HCT116 (cell line): Measurements from ENCODE around the gene GPR27. TPM values are rescaled to one million over a fixed set of nuclear protein-coding genes. Genes with fewer than 3 reads are reported as not detected.

ENCODE experiments used
- ATAC-seq: fragments of 200-7000 bp; cut with Tn5 transposase; 2 replicates; pipeline ENCODE4 v1.9.1; 2020; ENCODE audit warnings: mild to moderate bottlenecking, moderate library complexity
- BruUV-seq: library from RNA; stranded (reverse); fragments of 400-500 nt; replicated peaks from 2 replicates; lab custom pipeline; 2021; lab: Mats Ljungman, UMichigan
- CTCF ChIA-PET: fragments of 300-600 bp; sonication (Branson Sonifier 250); formaldehyde crosslinking; loops from one replicate; lab custom pipeline; 2021; ENCODE audit warnings: antibody characterized with exemption; lab: Charles Lee
- POLR2A ChIA-PET: fragments of 300-600, 350-600 bp; sonication (Branson Sonifier 250); formaldehyde crosslinking; loops from one replicate; lab custom pipeline; 2021; ENCODE audit warnings: antibody characterized with exemption; lab: Charles Lee
- RAD21 ChIA-PET, 2 experiments: fragments of 300-600 bp; sonication (Branson Sonifier 250); formaldehyde crosslinking; loops; one replicate each; lab custom pipeline; 2023; ENCODE audit warnings: low total read pairs in 2 of 2; ENCODE audit not compliant: uncharacterized antibody in 2 of 2, unreplicated experiment in 2 of 2, low non-redundant PET in 1 of 2; lab: Charles Lee
- DNase-seq: peaks from one replicate; pipeline ENCODE4 v3.0.0-alpha.2; 2010; ENCODE audit warnings: low read depth, low spot score
- H2AFZ ChIP-seq: fragments of 200-600 bp; shearing (Covaris generic), sonication (generic); 2 replicates; pipeline ENCODE4 v1.6.1; 2017; ENCODE audit warnings: low read depth, mixed run types, mixed read lengths, antibody characterized with exemption, low read length; ENCODE audit not compliant: poor library complexity, severe bottlenecking
- H3K27ac ChIP-seq: 2 replicates; pipeline ENCODE4 v1.5.1; 2012; ENCODE audit warnings: low read depth, low read length
- H3K27me3 ChIP-seq: fragments of 200-600 bp; sonication (generic); 2 replicates; pipeline ENCODE4 v1.6.1; 2016; ENCODE audit warnings: mixed run types, low read length, mixed read lengths; ENCODE audit not compliant: insufficient read depth
- H3K36me3 ChIP-seq, 2 experiments: fragments of 200-500 bp in 1 of 2; fragments of 200-600 bp in 1 of 2; sonication (Bioruptor generic) in 1 of 2; sonication (generic) in 1 of 2; 2 replicates each; pipeline versions ENCODE4 v1.5.1 to v1.6.1; 2014 to 2016; ENCODE audit warnings: low read length in 2 of 2, inconsistent platforms in 1 of 2, mixed read lengths in 1 of 2, mixed run types in 1 of 2; ENCODE audit not compliant: insufficient read depth in 2 of 2, control insufficient read depth in 1 of 2
- H3K4me1 ChIP-seq, 2 experiments: fragments of 200-600 bp in 1 of 2; sonication (generic) in 1 of 2; 2 replicates each; pipeline versions ENCODE4 v1.5.1 to v1.6.1; 2012 to 2017; ENCODE audit warnings: low read length in 2 of 2, inconsistent platforms in 1 of 2, mild to moderate bottlenecking in 1 of 2, mixed read lengths in 1 of 2, mixed run types in 1 of 2, moderate library complexity in 1 of 2; ENCODE audit not compliant: insufficient read depth in 2 of 2, control insufficient read depth in 1 of 2
- H3K4me2 ChIP-seq: fragments of 200-600 bp; sonication (generic); 2 replicates; pipeline ENCODE4 v1.6.1; 2017; ENCODE audit warnings: mixed run types, low read length, mixed read lengths
- H3K4me3 ChIP-seq, 2 experiments: fragments of 200-600 bp in 1 of 2; sonication (generic) in 1 of 2; replicated peaks in 1 of 2; 2 replicates each; pipeline ENCODE4 v1.5.1; 2011 to 2016; ENCODE audit warnings: low read length in 2 of 2, control low read depth in 1 of 2, low read depth in 1 of 2, mild to moderate bottlenecking in 1 of 2, mixed read lengths in 1 of 2, mixed run types in 1 of 2
- H3K79me2 ChIP-seq: fragments of 200-600 bp; sonication (generic); 2 replicates; pipeline ENCODE4 v1.6.1; 2017; ENCODE audit warnings: mild to moderate bottlenecking, mixed run types, low read length, moderate library complexity, mixed read lengths; ENCODE audit not compliant: insufficient read depth
- H3K9ac ChIP-seq: fragments of 200-600 bp; sonication (generic); 2 replicates; pipeline ENCODE4 v1.6.1; 2016; ENCODE audit warnings: low read length, mixed read lengths
- H3K9me2 ChIP-seq: fragments of 200-600 bp; sonication (generic), shearing (Covaris generic); 2 replicates; pipeline ENCODE4 v1.6.1; 2017; ENCODE audit warnings: mixed run types, mild to moderate bottlenecking, moderate library complexity; ENCODE audit not compliant: insufficient read depth
- H3K9me3 ChIP-seq, 2 experiments: fragments of 200-500 bp in 1 of 2; fragments of 200-600 bp in 1 of 2; sonication (Bioruptor generic) in 1 of 2; sonication (generic) in 1 of 2; 2 replicates each; pipeline ENCODE4 v1.6.1; 2014 to 2017; ENCODE audit warnings: low read length in 2 of 2, mixed read lengths in 2 of 2, inconsistent platforms in 1 of 2, low read depth in 1 of 2, mild to moderate bottlenecking in 1 of 2, mixed run types in 1 of 2, moderate library complexity in 1 of 2; ENCODE audit not compliant: control insufficient read depth in 1 of 2, insufficient read depth in 1 of 2
- H4K20me1 ChIP-seq: fragments of 200-600 bp; sonication (generic), shearing (Covaris generic); 2 replicates; pipeline ENCODE4 v1.6.1; 2017; ENCODE audit warnings: mixed run types, mild to moderate bottlenecking, moderate library complexity; ENCODE audit not compliant: insufficient read depth
- ATF3 ChIP-seq: IDR thresholded peaks from 2 replicates; pipeline ENCODE4 v1.6.1; 2012
- CBX3 ChIP-seq: IDR thresholded peaks from 2 replicates; pipeline ENCODE4 v1.6.1; 2012; ENCODE audit warnings: low read depth
- ELF1 ChIP-seq: IDR thresholded peaks from 2 replicates; pipeline ENCODE4 v1.6.1; 2012; ENCODE audit warnings: low read depth, borderline replicate concordance
- FOSL1 ChIP-seq: IDR thresholded peaks from 2 replicates; pipeline ENCODE4 v1.6.1; 2012; ENCODE audit warnings: low read depth
- JUND ChIP-seq: IDR thresholded peaks from 2 replicates; pipeline ENCODE4 v1.6.1; 2012
- MAX ChIP-seq: IDR thresholded peaks from 2 replicates; pipeline ENCODE4 v1.6.1; 2012
- POLR2A ChIP-seq: IDR thresholded peaks from 2 replicates; pipeline ENCODE4 v1.7.0; 2011; ENCODE audit warnings: borderline replicate concordance; ENCODE audit not compliant: insufficient read depth, insufficient read length; ENCODE audit errors: extremely low read depth
- POLR2AphosphoS5 ChIP-seq: IDR thresholded peaks from 2 replicates; pipeline ENCODE4 v1.6.1; 2011; ENCODE audit warnings: mild to moderate bottlenecking, low read depth, low read length, moderate library complexity
- RAD21 ChIP-seq: IDR thresholded peaks from 2 replicates; pipeline ENCODE4 v1.6.1; 2012; ENCODE audit warnings: low read depth, mild to moderate bottlenecking
- REST ChIP-seq: IDR thresholded peaks from 2 replicates; pipeline ENCODE4 v1.6.1; 2012; ENCODE audit warnings: low read depth
- SP1 ChIP-seq: IDR thresholded peaks from 2 replicates; pipeline ENCODE4 v1.6.1; 2012; ENCODE audit warnings: low read depth
- TCF7L2 ChIP-seq: IDR thresholded peaks from 2 replicates; pipeline ENCODE4 v1.7.0; 2011; ENCODE audit warnings: borderline replicate concordance, inconsistent platforms; ENCODE audit not compliant: insufficient read depth, insufficient read length; ENCODE audit errors: extremely low read depth
- YY1 ChIP-seq: IDR thresholded peaks from 2 replicates; pipeline ENCODE4 v1.6.1; 2011; ENCODE audit warnings: low read length, low read depth, moderate library complexity, mild to moderate bottlenecking; ENCODE audit not compliant: insufficient replicate concordance; ENCODE audit errors: extremely low read depth
- ZBTB33 ChIP-seq: IDR thresholded peaks from 2 replicates; pipeline ENCODE4 v1.6.1; 2011; ENCODE audit warnings: mild to moderate bottlenecking, low read length, moderate library complexity; ENCODE audit not compliant: insufficient replicate concordance; ENCODE audit errors: extremely low read depth
- intact Hi-C: fragments of 100-400 bp; cut with micrococcal nuclease; formaldehyde crosslinking; loops from 2 replicates; pipeline ENCODE4 v1.10.0; 2022
- total RNA-seq: library from RNA; stranded (reverse); gene quantifications from one replicate; pipeline ENCODE4 v1.2.1, GENCODE V29; 2021; ENCODE audit not compliant: unreplicated experiment

Gene GPR27
- total RNA-seq, 1 experiment from 2014 or later, result not detected

GRCh38 chr3:71733319-71733718, 20.3 kb upstream of the GPR27 start:
- no peaks in the 10 kb centered on the region; the same call in 1 of the 2 replicates for H3K27me3 ChIP-seq
- RAD21 ChIA-PET, result no interaction called here

GRCh38 chr3:71734881-71735280, 18.8 kb upstream of the GPR27 start:
- no peaks in the 10 kb centered on the region; the same call in 1 of the 2 replicates for H3K27me3 ChIP-seq
- intact Hi-C loops, result loop anchor here (5.0 kb wide), 1 partner anchor 122 kb away; no protein-coding TSS in a partner anchor
- no peak overlapping the region for H3K27ac ChIP-seq
- no peak overlapping the region for H2AFZ ChIP-seq
- H3K79me2 ChIP-seq, result no peaks in the 10 kb centered on the region
- no peaks in the 10 kb centered on the region for H4K20me1 ChIP-seq
- BruUV-seq, result no TSS peak
- H3K4me1 ChIP-seq, result peaks cover 0 to 4% of the 10 kb centered on the region in 2 experiments; a peak in 3 of 4 replicates
- H3K4me3 ChIP-seq, result no peak overlapping the region
- POLR2A ChIA-PET, result no interaction called here
- H3K9me2 ChIP-seq, result no peaks in the 10 kb centered on the region
- H3K4me2 ChIP-seq, result no peak overlapping the region
- CTCF ChIA-PET, result no interaction called here
- ATAC-seq (no peak), DNase-seq (no peak)
- RAD21 ChIA-PET, result no interaction called here
- H3K36me3 ChIP-seq, result no peaks in the 10 kb centered on the region
- H3K9me3 ChIP-seq, result no peaks in the 10 kb centered on the region
- H3K9ac ChIP-seq, result no peak overlapping the region
- TF ChIP-seq POLR2A (no peak), MAX (no peak), CBX3 (no peak), FOSL1 (no peak), ELF1 (no peak), SP1 (no peak), POLR2AphosphoS5 (no peak), YY1 (no peak), ATF3 (no peak), REST (no peak), TCF7L2 (no peak), ZBTB33 (no peak), RAD21 (no peak), JUND (no peak)

More at GRCh38 chr3:71733319-71733718, 20.3 kb upstream of the GPR27 start:
- no peak for TF ChIP-seq POLR2A
- TF ChIP-seq FOSL1, result no peak
- TF ChIP-seq JUND, result no peak
- ATAC-seq, result no peak
- Histone ChIP-seq H3K4me3 (no peak overlapping the region), H3K36me3 (no peaks in the 10 kb centered on the region), H3K4me1 (peaks cover 0 to 9% of the 10 kb centered on the region in 2 experiments; a peak in 3 of 4 replicates), H3K9me2 (no peaks in the 10 kb centered on the region), H4K20me1 (no peaks in the 10 kb centered on the region), H3K27ac (no peak overlapping the region), H3K9ac (no peak overlapping the region), H2AFZ (no peak overlapping the region), H3K4me2 (no peak overlapping the region), H3K79me2 (no peaks in the 10 kb centered on the region), H3K9me3 (no peaks in the 10 kb centered on the region)
- ChIA-PET CTCF (no interaction called here), POLR2A (no interaction called here)
- no peak for DNase-seq
- intact Hi-C loops, result loop anchor here (5.0 kb wide), 1 partner anchor 124 kb away; no protein-coding TSS in a partner anchor
- no TSS peak for BruUV-seq
